Measurements from ENCODE around the gene ANKLE1.

ANKLE1 gene

DNA sequence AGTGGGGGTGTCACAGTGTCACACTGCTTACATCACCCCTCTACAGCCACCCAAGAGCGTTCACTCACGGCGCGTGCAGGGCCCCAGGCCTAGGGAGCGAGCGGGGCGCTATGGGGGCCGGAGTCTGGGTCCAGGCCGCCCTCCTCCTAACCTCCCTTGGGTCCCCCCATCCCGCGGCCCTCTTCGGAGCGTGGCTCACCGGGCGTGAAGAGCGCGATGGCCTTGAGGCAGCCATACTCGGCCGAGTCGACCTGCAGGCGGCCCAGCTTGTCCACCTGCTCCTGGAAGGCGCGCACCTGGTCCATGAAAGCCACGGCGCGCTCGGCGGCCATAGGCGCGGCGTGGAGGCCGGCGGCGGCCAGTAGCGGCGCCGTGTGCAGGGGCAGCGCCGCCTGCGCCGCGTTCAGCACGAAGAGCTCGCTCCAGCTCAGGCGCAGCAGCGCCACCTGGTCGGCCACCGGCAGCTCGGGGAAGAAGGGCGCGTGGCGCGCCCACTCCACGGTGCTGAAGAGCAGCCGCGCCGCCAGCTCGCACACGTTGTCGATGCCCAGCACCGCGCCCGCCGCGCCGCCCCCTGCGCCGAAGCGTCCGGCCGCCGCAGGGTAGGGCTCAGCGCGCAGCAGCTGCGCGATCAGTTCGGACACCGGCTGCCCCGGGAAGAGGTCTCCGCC lies 46.3 kb upstream of the ANKLE1 start:
- Histone ChIP-seq H3K4me3 (replicated peaks; ENCODE audit: insufficient read depth, low read length) (peak overlapping the region; percentile 53), H3K27ac (replicated peaks) (no peak overlapping the region), H3K27me3 (ENCODE audit: insufficient read depth, poor library complexity, severe bottlenecking) (no peaks in the 10 kb centered on the region)
- TF ChIP-seq SPI1 (IDR thresholded peaks at IDR 0.05; ENCODE audit: borderline replicate concordance, low read depth): no peak
- no peak for TF ChIP-seq GABPA (IDR thresholded peaks at IDR 0.05; ENCODE audit: low read depth)
- TF ChIP-seq, protein P1, sequence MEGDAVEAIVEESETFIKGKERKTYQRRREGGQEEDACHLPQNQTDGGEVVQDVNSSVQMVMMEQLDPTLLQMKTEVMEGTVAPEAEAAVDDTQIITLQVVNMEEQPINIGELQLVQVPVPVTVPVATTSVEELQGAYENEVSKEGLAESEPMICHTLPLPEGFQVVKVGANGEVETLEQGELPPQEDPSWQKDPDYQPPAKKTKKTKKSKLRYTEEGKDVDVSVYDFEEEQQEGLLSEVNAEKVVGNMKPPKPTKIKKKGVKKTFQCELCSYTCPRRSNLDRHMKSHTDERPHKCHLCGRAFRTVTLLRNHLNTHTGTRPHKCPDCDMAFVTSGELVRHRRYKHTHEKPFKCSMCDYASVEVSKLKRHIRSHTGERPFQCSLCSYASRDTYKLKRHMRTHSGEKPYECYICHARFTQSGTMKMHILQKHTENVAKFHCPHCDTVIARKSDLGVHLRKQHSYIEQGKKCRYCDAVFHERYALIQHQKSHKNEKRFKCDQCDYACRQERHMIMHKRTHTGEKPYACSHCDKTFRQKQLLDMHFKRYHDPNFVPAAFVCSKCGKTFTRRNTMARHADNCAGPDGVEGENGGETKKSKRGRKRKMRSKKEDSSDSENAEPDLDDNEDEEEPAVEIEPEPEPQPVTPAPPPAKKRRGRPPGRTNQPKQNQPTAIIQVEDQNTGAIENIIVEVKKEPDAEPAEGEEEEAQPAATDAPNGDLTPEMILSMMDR (IDR thresholded peaks at IDR 0.05; ENCODE audit: insufficient read depth, low read length): peak; percentile 28
- DNase-seq (ENCODE audit: low read depth in 1 of 2, low spot score in 1 of 2): peak; percentile 35 to 72

DNA sequence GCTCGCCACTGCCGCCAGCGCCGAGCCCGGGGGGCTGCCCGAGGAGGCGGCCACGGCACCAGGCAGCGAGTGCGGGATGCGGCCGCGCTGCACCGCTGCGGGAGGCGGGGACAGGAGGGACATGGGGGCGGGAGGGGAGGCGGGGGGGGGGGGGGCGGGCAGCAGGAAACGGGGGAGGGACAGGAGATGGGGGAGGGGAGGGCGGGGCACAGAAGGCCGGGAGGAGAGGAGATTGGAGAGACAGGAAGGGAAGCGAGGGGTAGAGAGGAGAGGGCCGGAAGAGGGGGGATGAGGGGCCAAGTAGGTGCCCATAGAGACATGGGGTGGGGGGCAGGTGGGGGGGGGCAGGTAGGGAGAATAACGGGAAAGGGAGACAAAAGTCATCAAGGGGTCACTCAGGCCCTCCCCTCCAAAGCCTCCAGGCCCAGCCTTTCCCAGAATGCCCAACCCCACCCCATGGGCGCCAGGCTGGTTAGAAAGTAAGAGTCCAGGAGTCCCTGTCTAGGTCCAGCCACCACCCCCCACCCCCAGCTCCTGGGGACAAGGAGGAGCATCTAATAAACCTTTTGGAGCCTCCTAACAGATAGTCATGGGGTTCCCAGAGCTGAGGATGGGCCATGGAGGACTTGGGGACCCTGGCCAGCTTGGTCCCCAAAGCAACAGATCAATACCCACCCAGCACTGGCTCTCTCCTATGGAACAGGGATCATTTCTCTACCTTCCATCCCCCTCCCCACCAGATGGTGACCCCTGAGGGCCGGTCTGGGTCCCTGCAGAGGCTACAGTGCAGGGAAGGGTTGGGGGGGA lies 45.5 kb upstream of the ANKLE1 start:
- H3K27me3 ChIP-seq (ENCODE audit: insufficient read depth, poor library complexity, severe bottlenecking): no peaks in the 10 kb centered on the region
- H3K4me3 ChIP-seq (replicated peaks; ENCODE audit: insufficient read depth, low read length): peak overlapping the region; percentile 53
- TF ChIP-seq GABPA (IDR thresholded peaks at IDR 0.05; ENCODE audit: low read depth): no peak
- TF ChIP-seq, protein P1 (IDR thresholded peaks at IDR 0.05; ENCODE audit: insufficient read depth, low read length): no peak
- no peak for DNase-seq (ENCODE audit: low read depth in 1 of 2, low spot score in 1 of 2)
- H3K27ac ChIP-seq (replicated peaks): no peak overlapping the region

DNA sequence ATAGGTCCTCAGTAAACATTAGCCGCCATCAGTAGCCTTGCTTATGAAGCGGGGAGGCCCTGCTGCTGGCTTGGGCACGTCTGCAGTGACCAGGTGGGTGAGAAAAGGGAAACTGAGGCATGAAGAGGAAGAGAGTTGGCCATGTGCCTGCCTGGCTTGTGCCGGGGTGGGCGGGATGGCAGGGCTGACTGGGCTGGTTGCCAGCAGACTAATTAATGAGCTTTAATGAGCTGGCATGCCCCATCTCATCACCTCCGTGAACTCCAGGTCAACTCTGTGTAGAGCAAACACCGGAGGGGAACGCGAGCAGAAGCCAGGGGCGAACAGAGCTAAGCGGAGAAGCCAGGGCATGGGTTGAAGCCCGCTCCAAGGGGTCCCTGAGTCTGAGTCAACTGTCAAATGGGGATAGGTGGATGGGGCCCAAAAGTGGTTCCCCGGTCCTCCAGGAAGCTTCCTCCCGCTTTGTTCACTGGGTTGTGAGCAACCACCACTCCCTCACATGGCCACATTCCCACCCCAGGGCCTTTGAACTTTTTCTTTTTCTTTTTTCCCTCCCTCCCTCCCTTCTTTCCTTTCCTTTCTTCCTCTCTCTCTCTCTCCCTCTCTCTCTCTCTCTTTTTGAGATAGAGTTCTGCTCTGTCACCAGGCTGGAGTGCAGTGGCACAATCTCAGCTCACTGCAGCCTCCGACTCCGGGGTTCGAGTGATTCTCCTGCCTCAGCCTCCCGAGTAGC lies 44.7 kb upstream of the ANKLE1 start:
- Histone ChIP-seq H3K27ac (replicated peaks) (no peak overlapping the region), H3K4me3 (replicated peaks; ENCODE audit: insufficient read depth, low read length) (no peak overlapping the region), H3K27me3 (ENCODE audit: insufficient read depth, poor library complexity, severe bottlenecking) (no peaks in the 10 kb centered on the region)
- TF ChIP-seq POLR2AphosphoS5 (IDR thresholded peaks at IDR 0.05; ENCODE audit: low read depth): no peak
- DNase-seq (ENCODE audit: low read depth in 1 of 2, low spot score in 1 of 2): no peak

DNA sequence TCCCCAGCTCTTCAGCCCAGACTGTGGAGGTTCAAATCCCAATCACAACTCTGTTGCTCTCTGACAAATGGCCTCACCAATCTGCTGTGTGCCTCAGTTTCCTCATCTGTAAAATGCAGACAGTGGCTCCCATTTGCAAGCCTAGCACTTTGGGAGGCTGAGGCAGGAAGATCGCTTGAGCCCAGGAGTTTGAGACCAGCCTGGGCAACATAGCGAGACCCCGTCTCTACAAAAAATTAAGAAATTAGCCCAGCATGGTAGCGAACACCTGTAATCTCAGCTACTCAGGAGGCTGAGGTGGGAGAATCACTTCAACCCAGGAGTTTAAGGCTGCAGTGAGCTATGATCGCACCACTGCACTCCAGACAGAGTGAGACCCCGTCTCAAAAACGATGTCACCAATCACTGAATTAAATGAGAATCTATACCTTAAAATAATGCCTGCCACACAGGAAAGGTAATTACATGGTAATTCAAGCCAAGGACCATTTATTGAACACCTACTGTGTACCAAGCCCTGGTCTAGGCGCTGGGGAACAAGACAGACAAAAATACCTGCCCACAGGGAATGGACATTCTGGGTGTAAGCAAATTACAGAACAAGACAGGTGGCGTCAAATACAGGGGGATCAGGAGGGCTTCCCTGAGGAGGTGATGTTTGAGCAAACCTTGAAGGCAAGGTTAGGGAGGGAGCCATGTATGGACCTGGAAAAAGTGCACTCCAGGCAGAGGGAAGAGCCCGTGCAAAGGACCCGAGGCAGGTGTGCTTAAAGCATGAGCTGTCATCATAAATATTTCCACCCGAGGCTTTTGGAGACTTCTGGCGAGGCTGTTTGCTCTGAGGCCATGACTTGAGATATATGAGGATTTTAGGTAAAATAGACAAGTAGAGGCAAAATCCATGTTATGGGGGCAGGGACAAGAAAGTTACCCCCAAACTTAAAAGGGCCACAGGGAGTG lies 43.7 kb upstream of the ANKLE1 start:
- Histone ChIP-seq H3K27ac (replicated peaks) (no peak overlapping the region), H3K4me3 (replicated peaks; ENCODE audit: insufficient read depth, low read length) (no peak overlapping the region), H3K27me3 (ENCODE audit: insufficient read depth, poor library complexity, severe bottlenecking) (no peaks in the 10 kb centered on the region)
- no peak for DNase-seq (ENCODE audit: low read depth in 1 of 2, low spot score in 1 of 2)
- TF ChIP-seq, protein P2, sequence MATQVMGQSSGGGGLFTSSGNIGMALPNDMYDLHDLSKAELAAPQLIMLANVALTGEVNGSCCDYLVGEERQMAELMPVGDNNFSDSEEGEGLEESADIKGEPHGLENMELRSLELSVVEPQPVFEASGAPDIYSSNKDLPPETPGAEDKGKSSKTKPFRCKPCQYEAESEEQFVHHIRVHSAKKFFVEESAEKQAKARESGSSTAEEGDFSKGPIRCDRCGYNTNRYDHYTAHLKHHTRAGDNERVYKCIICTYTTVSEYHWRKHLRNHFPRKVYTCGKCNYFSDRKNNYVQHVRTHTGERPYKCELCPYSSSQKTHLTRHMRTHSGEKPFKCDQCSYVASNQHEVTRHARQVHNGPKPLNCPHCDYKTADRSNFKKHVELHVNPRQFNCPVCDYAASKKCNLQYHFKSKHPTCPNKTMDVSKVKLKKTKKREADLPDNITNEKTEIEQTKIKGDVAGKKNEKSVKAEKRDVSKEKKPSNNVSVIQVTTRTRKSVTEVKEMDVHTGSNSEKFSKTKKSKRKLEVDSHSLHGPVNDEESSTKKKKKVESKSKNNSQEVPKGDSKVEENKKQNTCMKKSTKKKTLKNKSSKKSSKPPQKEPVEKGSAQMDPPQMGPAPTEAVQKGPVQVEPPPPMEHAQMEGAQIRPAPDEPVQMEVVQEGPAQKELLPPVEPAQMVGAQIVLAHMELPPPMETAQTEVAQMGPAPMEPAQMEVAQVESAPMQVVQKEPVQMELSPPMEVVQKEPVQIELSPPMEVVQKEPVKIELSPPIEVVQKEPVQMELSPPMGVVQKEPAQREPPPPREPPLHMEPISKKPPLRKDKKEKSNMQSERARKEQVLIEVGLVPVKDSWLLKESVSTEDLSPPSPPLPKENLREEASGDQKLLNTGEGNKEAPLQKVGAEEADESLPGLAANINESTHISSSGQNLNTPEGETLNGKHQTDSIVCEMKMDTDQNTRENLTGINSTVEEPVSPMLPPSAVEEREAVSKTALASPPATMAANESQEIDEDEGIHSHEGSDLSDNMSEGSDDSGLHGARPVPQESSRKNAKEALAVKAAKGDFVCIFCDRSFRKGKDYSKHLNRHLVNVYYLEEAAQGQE (IDR thresholded peaks at IDR 0.05; ENCODE audit: insufficient replicate concordance, low read depth): no peak
- TF ChIP-seq GABPA (IDR thresholded peaks at IDR 0.05; ENCODE audit: low read depth) (no peak), SPI1 (IDR thresholded peaks at IDR 0.05; ENCODE audit: borderline replicate concordance, low read depth) (no peak), POLR2AphosphoS5 (IDR thresholded peaks at IDR 0.05; ENCODE audit: low read depth) (no peak)
- TF ChIP-seq, protein P1 (IDR thresholded peaks at IDR 0.05; ENCODE audit: insufficient read depth, low read length): no peak
